ENCODE measurements around the gene PTCH2. TPM values are rescaled to one million over a fixed set of nuclear protein-coding genes. Genes with fewer than 3 reads are reported as not detected.

PTCH2 gene
- total and polyA plus RNA-seq, 2 of the 13 experiments (the other 11 are each of a cell fraction or from before 2014, with no cell fraction given), result 0.60 to 1.5 TPM

GRCh38 chr1:44784094-44785028 is 58.7 kb downstream of the PTCH2 start (continued):
- TF ChIP-seq NFAT5 (CRISPR knock-in tag; IDR thresholded peaks at IDR 0.05) (no peak), PATZ1 (CRISPR knock-in tag; IDR thresholded peaks at IDR 0.05) (peak; percentile 92), STAT5B (CRISPR knock-in tag; IDR thresholded peaks at IDR 0.05) (no peak), SMARCE1 (IDR thresholded peaks at IDR 0.05; ENCODE audit: borderline replicate concordance) (no peak), ZNF335 (CRISPR knock-in tag; IDR thresholded peaks at IDR 0.05) (no peak), SRY (CRISPR knock-in tag; IDR thresholded peaks at IDR 0.05) (0 out of 2 replicates have a peak, but pooled peaks have one; percentile 71), ZNF614 (CRISPR knock-in tag; IDR thresholded peaks at IDR 0.05; ENCODE audit: borderline replicate concordance) (no peak), LCORL (IDR thresholded peaks at IDR 0.05) (no peak), LCORL (CRISPR knock-in tag; IDR thresholded peaks at IDR 0.05) (peak; percentile 64; the same call in 1 of the 2 replicates), ZMAT5 (CRISPR knock-in tag; IDR thresholded peaks at IDR 0.05; ENCODE audit: borderline replicate concordance, low read depth) (no peak), ZNF138 (CRISPR knock-in tag; IDR thresholded peaks at IDR 0.05; ENCODE audit: low read depth) (no peak), NCOA5 (CRISPR knock-in tag; IDR thresholded peaks at IDR 0.05) (no peak), REST (IDR thresholded peaks at IDR 0.05; ENCODE audit: borderline replicate concordance in 1 of 2, low read depth in 1 of 2, low read length in 2 of 2) (no peak), HNRNPLL (IDR thresholded peaks at IDR 0.05; ENCODE audit: low read depth, low read length, poor library complexity, severe bottlenecking) (peak; percentile 43), ZNF788 (CRISPR knock-in tag; IDR thresholded peaks at IDR 0.05; ENCODE audit: borderline replicate concordance) (no peak; the same call in 1 of the 2 replicates), NR2F6 (IDR thresholded peaks at IDR 0.05) (no peak), NR2F6 (CRISPR knock-in tag; IDR thresholded peaks at IDR 0.05) (peak; percentile 34; the same call in 1 of the 2 replicates)

Data from HepG2 (cell line).